H1 (cell line): ENCODE measurements around the gene GBE1. TPM values are rescaled to one million over a fixed set of nuclear protein-coding genes. Genes with fewer than 3 reads are reported as not detected.

ENCODE experiments used
- CHD1 ChIP-seq: IDR thresholded peaks from 2 replicates; pipeline ENCODE4 v1.6.1; 2012; ENCODE audit warnings: low read depth, low read length, improper control_type of control experiment
- EP300 ChIP-seq, 2 experiments: IDR thresholded peaks; 1 replicate in 1 of 2; 2 replicates in 1 of 2; pipeline ENCODE4 v1.6.1; 2011 to 2012; ENCODE audit warnings: low read depth in 2 of 2, low read length in 2 of 2, mild to moderate bottlenecking in 2 of 2, borderline replicate concordance in 1 of 2, inconsistent platforms in 1 of 2, moderate library complexity in 1 of 2
- HDAC2 ChIP-seq, 2 experiments: fragments of 300-600 bp in 1 of 2; sonication (generic) in 1 of 2; IDR thresholded peaks; 2 replicates each; pipeline ENCODE4 v1.6.1; 2011 to 2012; ENCODE audit warnings: low read depth in 2 of 2, low read length in 2 of 2, mild to moderate bottlenecking in 2 of 2, moderate library complexity in 2 of 2, borderline replicate concordance in 1 of 2, inconsistent platforms in 1 of 2
- NRF1 ChIP-seq: IDR thresholded peaks from 2 replicates; pipeline ENCODE4 v1.6.1; 2011; ENCODE audit warnings: mild to moderate bottlenecking, low read depth, low read length, improper control_type of control experiment
- YY1 ChIP-seq: IDR thresholded peaks from 2 replicates; pipeline ENCODE4 v1.6.1; 2011; ENCODE audit warnings: low read depth, mild to moderate bottlenecking, low read length
- polyA plus RNA-seq, 7 experiments: library from polyadenylated mRNA; depleted of rRNA in 3 of 7; stranded (reverse) in 5 of 7; unstranded in 2 of 7; fragments of >200 nt in 5 of 7; fragments of 200-250 nt in 2 of 7; gene quantifications; 1 replicate in 5 of 7; 2 replicates in 1 of 7; 4 replicates in 1 of 7; pipeline versions ENCODE4 v1.2.1 to v1.2.3, GENCODE V29; 2011 to 2013; ENCODE audit warnings: missing spikeins in 2 of 7, mixed read lengths in 2 of 7
- total RNA-seq: library from RNA; stranded (reverse); fragmentation: NEBNext Ultra II Directional; extraction: Animal tissue kit (Norgen Biotek cat#: 25700); gene quantifications from 2 replicates; pipeline ENCODE4 v1.2.1, GENCODE V29; 2021
- TF ChIP-seq, protein P1 (sequence below): fragments of 300-600 bp; sonication (generic); IDR thresholded peaks from 2 replicates; pipeline ENCODE4 v1.7.1; 2012; ENCODE audit warnings: low read length, moderate library complexity, mild to moderate bottlenecking, inconsistent platforms; ENCODE audit not compliant: insufficient replicate concordance

GBE1 gene
- total and polyA plus RNA-seq, 2 of the 8 experiments (the other 6 are each of a cell fraction or from before 2014, with no cell fraction given): 3.3 to 7.3 TPM

DNA sequence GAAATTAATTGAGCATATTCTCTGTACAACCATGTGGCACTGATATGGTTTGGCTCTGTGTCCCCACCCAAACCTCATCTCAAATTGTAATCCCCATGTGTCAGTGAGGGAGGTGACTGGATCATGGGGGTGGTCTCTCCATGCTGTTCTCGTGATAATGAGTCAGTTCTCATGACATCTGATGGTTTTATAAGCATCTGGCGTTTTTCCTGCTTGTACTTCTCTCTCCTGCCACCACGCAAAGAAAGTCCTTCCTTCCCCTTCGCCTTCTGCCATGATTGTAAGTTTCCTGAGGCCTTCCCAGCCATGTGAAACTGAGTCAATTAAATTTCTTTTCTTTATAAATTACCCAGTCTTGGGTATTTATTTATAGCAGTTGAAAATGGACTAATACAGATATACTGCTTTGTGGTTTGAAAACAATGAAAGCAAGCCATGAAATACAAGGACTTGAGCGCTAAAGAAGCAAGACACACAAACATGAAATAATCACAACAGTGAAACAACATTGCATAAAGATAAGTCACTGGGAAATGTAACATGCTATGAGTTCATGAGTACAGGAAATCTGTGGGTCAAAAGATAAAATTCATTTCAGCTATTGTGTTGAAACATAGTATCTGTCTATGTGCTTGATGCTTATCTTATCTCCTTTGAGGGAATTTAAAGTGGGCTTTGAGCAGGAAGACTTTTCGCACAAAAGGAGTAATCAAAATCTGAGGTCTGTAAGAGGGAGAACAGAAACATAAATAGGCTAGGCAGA lies 288.7 kb downstream of the GBE1 start (continued):
- TF ChIP-seq, protein P1, sequence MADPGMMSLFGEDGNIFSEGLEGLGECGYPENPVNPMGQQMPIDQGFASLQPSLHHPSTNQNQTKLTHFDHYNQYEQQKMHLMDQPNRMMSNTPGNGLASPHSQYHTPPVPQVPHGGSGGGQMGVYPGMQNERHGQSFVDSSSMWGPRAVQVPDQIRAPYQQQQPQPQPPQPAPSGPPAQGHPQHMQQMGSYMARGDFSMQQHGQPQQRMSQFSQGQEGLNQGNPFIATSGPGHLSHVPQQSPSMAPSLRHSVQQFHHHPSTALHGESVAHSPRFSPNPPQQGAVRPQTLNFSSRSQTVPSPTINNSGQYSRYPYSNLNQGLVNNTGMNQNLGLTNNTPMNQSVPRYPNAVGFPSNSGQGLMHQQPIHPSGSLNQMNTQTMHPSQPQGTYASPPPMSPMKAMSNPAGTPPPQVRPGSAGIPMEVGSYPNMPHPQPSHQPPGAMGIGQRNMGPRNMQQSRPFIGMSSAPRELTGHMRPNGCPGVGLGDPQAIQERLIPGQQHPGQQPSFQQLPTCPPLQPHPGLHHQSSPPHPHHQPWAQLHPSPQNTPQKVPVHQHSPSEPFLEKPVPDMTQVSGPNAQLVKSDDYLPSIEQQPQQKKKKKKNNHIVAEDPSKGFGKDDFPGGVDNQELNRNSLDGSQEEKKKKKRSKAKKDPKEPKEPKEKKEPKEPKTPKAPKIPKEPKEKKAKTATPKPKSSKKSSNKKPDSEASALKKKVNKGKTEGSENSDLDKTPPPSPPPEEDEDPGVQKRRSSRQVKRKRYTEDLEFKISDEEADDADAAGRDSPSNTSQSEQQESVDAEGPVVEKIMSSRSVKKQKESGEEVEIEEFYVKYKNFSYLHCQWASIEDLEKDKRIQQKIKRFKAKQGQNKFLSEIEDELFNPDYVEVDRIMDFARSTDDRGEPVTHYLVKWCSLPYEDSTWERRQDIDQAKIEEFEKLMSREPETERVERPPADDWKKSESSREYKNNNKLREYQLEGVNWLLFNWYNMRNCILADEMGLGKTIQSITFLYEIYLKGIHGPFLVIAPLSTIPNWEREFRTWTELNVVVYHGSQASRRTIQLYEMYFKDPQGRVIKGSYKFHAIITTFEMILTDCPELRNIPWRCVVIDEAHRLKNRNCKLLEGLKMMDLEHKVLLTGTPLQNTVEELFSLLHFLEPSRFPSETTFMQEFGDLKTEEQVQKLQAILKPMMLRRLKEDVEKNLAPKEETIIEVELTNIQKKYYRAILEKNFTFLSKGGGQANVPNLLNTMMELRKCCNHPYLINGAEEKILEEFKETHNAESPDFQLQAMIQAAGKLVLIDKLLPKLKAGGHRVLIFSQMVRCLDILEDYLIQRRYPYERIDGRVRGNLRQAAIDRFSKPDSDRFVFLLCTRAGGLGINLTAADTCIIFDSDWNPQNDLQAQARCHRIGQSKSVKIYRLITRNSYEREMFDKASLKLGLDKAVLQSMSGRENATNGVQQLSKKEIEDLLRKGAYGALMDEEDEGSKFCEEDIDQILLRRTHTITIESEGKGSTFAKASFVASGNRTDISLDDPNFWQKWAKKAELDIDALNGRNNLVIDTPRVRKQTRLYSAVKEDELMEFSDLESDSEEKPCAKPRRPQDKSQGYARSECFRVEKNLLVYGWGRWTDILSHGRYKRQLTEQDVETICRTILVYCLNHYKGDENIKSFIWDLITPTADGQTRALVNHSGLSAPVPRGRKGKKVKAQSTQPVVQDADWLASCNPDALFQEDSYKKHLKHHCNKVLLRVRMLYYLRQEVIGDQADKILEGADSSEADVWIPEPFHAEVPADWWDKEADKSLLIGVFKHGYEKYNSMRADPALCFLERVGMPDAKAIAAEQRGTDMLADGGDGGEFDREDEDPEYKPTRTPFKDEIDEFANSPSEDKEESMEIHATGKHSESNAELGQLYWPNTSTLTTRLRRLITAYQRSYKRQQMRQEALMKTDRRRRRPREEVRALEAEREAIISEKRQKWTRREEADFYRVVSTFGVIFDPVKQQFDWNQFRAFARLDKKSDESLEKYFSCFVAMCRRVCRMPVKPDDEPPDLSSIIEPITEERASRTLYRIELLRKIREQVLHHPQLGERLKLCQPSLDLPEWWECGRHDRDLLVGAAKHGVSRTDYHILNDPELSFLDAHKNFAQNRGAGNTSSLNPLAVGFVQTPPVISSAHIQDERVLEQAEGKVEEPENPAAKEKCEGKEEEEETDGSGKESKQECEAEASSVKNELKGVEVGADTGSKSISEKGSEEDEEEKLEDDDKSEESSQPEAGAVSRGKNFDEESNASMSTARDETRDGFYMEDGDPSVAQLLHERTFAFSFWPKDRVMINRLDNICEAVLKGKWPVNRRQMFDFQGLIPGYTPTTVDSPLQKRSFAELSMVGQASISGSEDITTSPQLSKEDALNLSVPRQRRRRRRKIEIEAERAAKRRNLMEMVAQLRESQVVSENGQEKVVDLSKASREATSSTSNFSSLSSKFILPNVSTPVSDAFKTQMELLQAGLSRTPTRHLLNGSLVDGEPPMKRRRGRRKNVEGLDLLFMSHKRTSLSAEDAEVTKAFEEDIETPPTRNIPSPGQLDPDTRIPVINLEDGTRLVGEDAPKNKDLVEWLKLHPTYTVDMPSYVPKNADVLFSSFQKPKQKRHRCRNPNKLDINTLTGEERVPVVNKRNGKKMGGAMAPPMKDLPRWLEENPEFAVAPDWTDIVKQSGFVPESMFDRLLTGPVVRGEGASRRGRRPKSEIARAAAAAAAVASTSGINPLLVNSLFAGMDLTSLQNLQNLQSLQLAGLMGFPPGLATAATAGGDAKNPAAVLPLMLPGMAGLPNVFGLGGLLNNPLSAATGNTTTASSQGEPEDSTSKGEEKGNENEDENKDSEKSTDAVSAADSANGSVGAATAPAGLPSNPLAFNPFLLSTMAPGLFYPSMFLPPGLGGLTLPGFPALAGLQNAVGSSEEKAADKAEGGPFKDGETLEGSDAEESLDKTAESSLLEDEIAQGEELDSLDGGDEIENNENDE: no peak
- TF ChIP-seq YY1: no peak
- TF ChIP-seq CHD1: no peak
- TF ChIP-seq HDAC2 (IDR thresholded peaks at IDR 0.05; ENCODE audit: borderline replicate concordance in 1 of 2, low read depth in 2 of 2, low read length in 2 of 2): no peak
- no peak for TF ChIP-seq EP300 (IDR thresholded peaks at IDR 0.05; ENCODE audit: borderline replicate concordance in 1 of 2, low read depth in 2 of 2, low read length in 2 of 2)
- no peak for TF ChIP-seq NRF1
